BLaER1 treated with 17β-estradiol and CSF1 and Interleukin-3, amounts not matched to agents 10 nM and 100 nM (cell line): ENCODE results near the gene UROD.
A peak's percentile ranks its signal among the peaks of the same experiment; 100 is the strongest.
"Not testable (repeated sequence)": the region's sequence is repeated elsewhere in the genome, so short reads cannot be mapped to it uniquely, and the experiment has no call there.

ENCODE experiments used
- H3K27ac ChIP-seq, 11 experiments: shearing (Covaris generic); formaldehyde crosslinking; 2 replicates each; pipeline ENCODE4 v1.8.1; 2022
- H3K27me3 ChIP-seq, 11 experiments: shearing (Covaris generic); formaldehyde crosslinking; 2 replicates each; pipeline ENCODE4 v1.8.1; 2022
- H3K36me3 ChIP-seq, 11 experiments: shearing (Covaris generic); formaldehyde crosslinking; 2 replicates each; pipeline ENCODE4 v1.8.1; 2022
- H3K4me1 ChIP-seq, 10 experiments: shearing (Covaris generic); formaldehyde crosslinking; 2 replicates each; pipeline ENCODE4 v1.8.1; 2022
- H3K4me2 ChIP-seq, 11 experiments: shearing (Covaris generic); formaldehyde crosslinking; 2 replicates each; pipeline ENCODE4 v1.8.1; 2022
- H3K4me3 ChIP-seq, 10 experiments: shearing (Covaris generic); formaldehyde crosslinking; 2 replicates each; pipeline ENCODE4 v1.8.1; 2022
- H3K9ac ChIP-seq, 11 experiments: shearing (Covaris generic); formaldehyde crosslinking; 2 replicates each; pipeline ENCODE4 v1.8.1; 2022
- H3K9me3 ChIP-seq, 11 experiments: shearing (Covaris generic); formaldehyde crosslinking; replicated peaks in 1 of 11; 2 replicates each; pipeline ENCODE4 v1.8.1; 2022
- H4K20me1 ChIP-seq, 11 experiments: shearing (Covaris generic); formaldehyde crosslinking; 2 replicates each; pipeline ENCODE4 v1.8.1; 2022
- Cebpa-rat ChIP-seq, 11 experiments: shearing (Covaris generic); IDR thresholded peaks; 2 replicates each; pipeline ENCODE4 v1.8.1; 2022

The UROD gene

GRCh38 chr1:45011837-45012638 lies at the start of gene UROD:
Gene UROD, plus strand, starts transcription at chr1:45012254. Its CDS starts 12 bp downstream, at chr1:45012266.
- no peaks in the 10 kb centered on the region for H3K27me3 ChIP-seq
- TF ChIP-seq Cebpa-rat (IDR thresholded peaks at IDR 0.05): no peak
- peak within 1 kb of the TSS; percentile 73 to 99 (median 94) for H3K4me3 ChIP-seq
- peaks cover 30 to 50% (median 39%) of the 10 kb centered on the region in 11 experiments for H3K36me3 ChIP-seq
- H3K9me3 ChIP-seq: no peaks in the 10 kb centered on the region
- H3K27ac ChIP-seq: peak within 1 kb of the TSS; percentile 69 to 81 (median 75)
- peaks cover 0 to 22% (median 9%) of the 10 kb centered on the region in 11 experiments; a peak in 9 of 22 replicates for H4K20me1 ChIP-seq
- H3K4me1 ChIP-seq: peaks cover 30 to 43% (median 35%) of the 10 kb centered on the region in 10 experiments
- H3K9ac ChIP-seq: peak within 1 kb of the TSS; percentile 76 to 88 (median 85)
- H3K4me2 ChIP-seq: peak within 1 kb of the TSS; percentile 91 to 99 (median 97)

- no peak for TF ChIP-seq Cebpa-rat (IDR thresholded peaks at IDR 0.05)
Measured at GRCh38 chr1:44962729-44963128, 49.3 kb upstream of the UROD start.

DNA sequence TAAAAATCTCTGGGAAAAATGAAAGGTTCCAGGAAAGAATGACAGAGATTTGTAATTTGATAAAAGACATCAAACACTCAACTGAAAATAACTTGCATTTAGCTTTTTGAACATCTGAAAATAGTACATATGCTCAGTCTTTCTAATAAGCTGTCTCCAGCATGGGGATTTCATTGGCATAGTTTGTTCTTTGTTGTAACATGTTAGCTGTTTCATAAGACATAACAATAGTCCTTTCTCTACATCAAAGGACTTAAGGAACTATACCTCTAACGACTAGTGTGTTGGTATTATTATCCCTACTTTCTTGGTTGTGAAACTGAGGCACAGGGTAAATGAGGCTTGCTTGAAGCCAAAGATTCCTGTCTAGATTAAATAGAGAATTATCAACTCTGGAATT lies 47.7 kb upstream of the UROD start:
- H3K4me3 ChIP-seq: no peak overlapping the region
- H3K9me3 ChIP-seq: no peaks in the 10 kb centered on the region
- no peak overlapping the region for H3K27ac ChIP-seq
- TF ChIP-seq Cebpa-rat (IDR thresholded peaks at IDR 0.05): no peak
- H3K9ac ChIP-seq: no peak overlapping the region
- H3K4me2 ChIP-seq: no peak overlapping the region
- peaks cover 0 to 14% (median 0%) of the 10 kb centered on the region in 11 experiments; a peak in 3 of 22 replicates for H4K20me1 ChIP-seq
- no peaks in the 10 kb centered on the region for H3K4me1 ChIP-seq
- H3K27me3 ChIP-seq: no peaks in the 10 kb centered on the region
- peaks cover 21 to 93% (median 60%) of the 10 kb centered on the region in 11 experiments for H3K36me3 ChIP-seq

More at GRCh38 chr1:44962729-44963128, 49.3 kb upstream of the UROD start:
- Histone ChIP-seq H3K36me3 (peaks cover 29 to 95% (median 62%) of the 10 kb centered on the region in 11 experiments), H3K27ac (no peak overlapping the region), H3K27me3 (no peaks in the 10 kb centered on the region), H3K4me2 (no peak overlapping the region), H3K4me1 (no peaks in the 10 kb centered on the region), H3K4me3 (no peak overlapping the region), H3K9me3 (no peaks in the 10 kb centered on the region), H3K9ac (no peak overlapping the region), H4K20me1 (peaks cover 0 to 22% (median 0%) of the 10 kb centered on the region in 11 experiments; a peak in 3 of 22 replicates)

DNA sequence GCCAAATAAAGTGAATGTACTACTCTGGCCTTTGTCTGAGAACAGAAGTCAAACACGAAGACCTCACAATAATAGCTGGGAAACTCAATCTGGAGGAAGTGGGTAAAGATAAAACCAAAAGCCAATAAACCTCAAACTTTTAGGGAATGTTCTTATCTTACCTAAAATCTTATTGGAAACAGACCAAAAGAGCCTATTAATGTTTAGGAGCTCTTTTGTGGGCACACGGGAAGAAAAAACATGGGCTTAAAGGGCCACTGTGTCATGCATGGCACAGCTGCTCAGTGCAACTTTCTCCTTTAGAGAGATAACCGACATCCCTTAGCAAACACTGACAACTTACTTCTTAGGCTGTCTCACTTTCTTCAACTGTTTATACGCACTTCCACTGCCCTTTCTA lies 41.7 kb upstream of the UROD start:
- peaks cover 0 to 9% (median 3%) of the 10 kb centered on the region in 10 experiments; a peak in 4 of 20 replicates for H3K4me1 ChIP-seq
- H3K4me3 ChIP-seq: no peak overlapping the region
- H3K27me3 ChIP-seq: no peaks in the 10 kb centered on the region
- H3K9me3 ChIP-seq: no peaks in the 10 kb centered on the region
- no peak overlapping the region for H3K27ac ChIP-seq
- H3K9ac ChIP-seq: no peak overlapping the region
- H3K4me2 ChIP-seq: no peak overlapping the region
- TF ChIP-seq Cebpa-rat (IDR thresholded peaks at IDR 0.05): no peak
- no peaks in the 10 kb centered on the region; a peak in 1 of 22 replicates for H4K20me1 ChIP-seq
- peaks cover 44 to 93% (median 75%) of the 10 kb centered on the region in 11 experiments for H3K36me3 ChIP-seq

DNA sequence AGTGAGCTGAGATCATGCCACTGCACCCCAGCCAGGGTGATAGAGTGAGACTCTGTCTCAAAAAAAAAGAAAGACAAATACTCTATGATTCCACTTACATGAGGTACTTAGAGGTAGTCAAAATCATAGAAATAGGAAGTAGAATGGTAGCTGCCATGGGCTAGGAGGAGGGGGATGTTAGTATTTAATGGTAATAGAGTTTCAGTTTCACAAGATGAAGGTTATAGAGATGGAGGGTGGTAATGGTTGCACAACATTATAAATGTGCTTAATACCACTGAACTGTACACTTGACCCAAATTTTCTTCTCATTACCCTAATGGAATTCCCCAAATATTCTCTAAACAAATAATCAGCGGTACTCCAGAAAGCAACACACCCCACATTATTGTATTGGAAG lies 38.4 kb upstream of the UROD start:
- Histone ChIP-seq H3K36me3 (peaks cover 74 to 98% (median 87%) of the 10 kb centered on the region in 11 experiments), H3K4me3 (no peak overlapping the region), H3K4me2 (peak overlapping the region in 2 of 11 experiments; percentile 21 to 36; a peak in 4 of 22 replicates), H3K4me1 (peaks cover 0 to 9% (median 3%) of the 10 kb centered on the region in 10 experiments; a peak in 4 of 20 replicates), H4K20me1 (no peaks in the 10 kb centered on the region), H3K9ac (no peak overlapping the region), H3K9me3 (peaks cover 14 to 29% (median 26%) of the 10 kb centered on the region in 11 experiments), H3K27ac (no peak overlapping the region), H3K27me3 (no peaks in the 10 kb centered on the region)
- 0 out of 22 replicates have a peak, but pooled peaks of 1 of the 11 experiments have one; percentile 15 for TF ChIP-seq Cebpa-rat (IDR thresholded peaks at IDR 0.05)

DNA sequence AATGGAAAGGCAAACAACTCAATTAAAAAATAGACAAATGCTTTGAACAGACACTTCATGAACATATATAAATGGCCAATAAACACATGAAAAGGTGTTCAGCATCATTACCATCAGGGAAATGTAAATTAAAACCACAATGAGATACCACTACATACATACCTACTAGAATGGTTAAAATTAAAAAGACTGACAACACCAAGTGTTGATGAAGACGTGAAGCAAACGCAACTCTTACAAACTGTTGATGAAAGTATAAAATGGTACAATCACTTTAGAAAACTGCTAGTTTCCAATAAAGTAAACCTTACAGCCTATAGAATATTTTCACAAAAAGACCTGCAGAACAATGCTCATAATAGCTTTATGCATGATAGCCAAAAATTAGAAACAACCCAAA lies 35.8 kb upstream of the UROD start:
- Histone ChIP-seq H3K4me2 (no peak overlapping the region), H4K20me1 (0 out of 22 replicates have a peak, but pooled peaks cover 0 to 6% (median 0%) of the 10 kb centered on the region in 11 experiments), H3K9ac (no peak overlapping the region), H3K4me1 (peaks cover 0 to 9% (median 3%) of the 10 kb centered on the region in 10 experiments; a peak in 4 of 20 replicates), H3K4me3 (no peak overlapping the region), H3K9me3 (peaks cover 14 to 29% (median 26%) of the 10 kb centered on the region in 11 experiments), H3K27me3 (no peaks in the 10 kb centered on the region), H3K36me3 (peaks cover 86 to 100% (median 96%) of the 10 kb centered on the region in 11 experiments), H3K27ac (no peak overlapping the region)
- TF ChIP-seq Cebpa-rat (IDR thresholded peaks at IDR 0.05): no peak

DNA sequence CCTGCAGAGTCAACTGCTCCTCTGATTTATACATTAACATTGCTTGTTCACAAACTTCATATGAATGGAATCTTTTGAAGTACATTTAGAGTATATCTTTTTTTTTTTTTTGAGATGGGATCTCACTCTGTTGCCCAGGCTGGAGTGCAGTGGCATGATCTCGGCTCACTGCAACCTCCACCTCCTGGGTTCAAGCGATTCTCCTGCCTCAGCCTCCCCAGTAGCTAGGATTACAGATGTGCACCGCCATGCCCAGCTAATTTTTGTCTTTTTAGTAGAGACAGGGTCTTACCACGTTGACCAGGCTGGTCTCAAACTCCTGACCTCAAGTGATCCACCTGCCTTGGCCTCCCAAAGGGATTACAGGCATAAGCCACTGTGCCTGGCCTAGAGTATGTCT lies 34.7 kb upstream of the UROD start:
- Histone ChIP-seq H3K36me3 (peaks cover 79 to 100% (median 92%) of the 10 kb centered on the region in 11 experiments), H4K20me1 (peaks cover 0 to 13% (median 0%) of the 10 kb centered on the region in 11 experiments; a peak in 4 of 22 replicates), H3K9me3 (peaks cover 14 to 29% (median 26%) of the 10 kb centered on the region in 11 experiments)
- not testable (repeated sequence) for H3K4me2 ChIP-seq, H3K4me1 ChIP-seq, H3K4me3 ChIP-seq, H3K27me3 ChIP-seq, H3K27ac ChIP-seq, H3K9ac ChIP-seq

DNA sequence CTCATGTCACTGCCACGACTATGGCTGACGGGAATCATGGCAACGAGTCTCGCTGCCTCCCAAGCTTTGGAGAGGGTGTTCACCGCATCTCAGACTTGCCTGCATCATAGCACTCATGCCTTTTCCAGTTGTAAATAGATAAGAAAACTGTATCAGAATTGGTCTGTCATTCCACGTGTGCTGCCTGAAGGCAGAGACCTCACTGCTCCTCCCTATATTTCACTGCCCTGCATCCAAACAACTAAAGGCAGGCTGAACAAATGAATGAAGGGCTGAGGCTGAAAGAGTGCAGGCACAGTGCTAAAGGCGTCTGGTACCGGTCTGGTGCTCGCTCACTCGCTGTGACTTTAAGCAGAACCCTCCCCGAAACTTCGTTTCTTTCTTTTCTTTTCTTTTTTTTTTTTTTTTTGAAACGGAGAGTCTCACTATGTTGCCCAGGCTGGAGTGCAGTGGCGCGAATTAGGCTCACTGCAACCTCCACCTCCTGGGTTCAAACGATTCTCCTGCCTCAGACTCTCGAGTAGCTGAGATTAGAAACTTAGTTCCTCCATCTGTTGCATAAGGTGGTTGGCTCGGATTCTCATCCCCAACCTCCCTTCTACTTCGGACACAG lies 26.2 kb upstream of the UROD start:
- Histone ChIP-seq H3K4me2 (peak overlapping the region; percentile 89 to 98 (median 96)), H3K27ac (peak overlapping the region; percentile 4 to 82 (median 67); a peak in 21 of 22 replicates), H3K4me3 (peak overlapping the region; percentile 68 to 91 (median 78)), H3K27me3 (no peaks in the 10 kb centered on the region), H3K9ac (peak overlapping the region; percentile 75 to 91 (median 83)), H3K4me1 (peaks cover 12 to 18% (median 15%) of the 10 kb centered on the region in 10 experiments), H3K9me3 (no peaks in the 10 kb centered on the region; a peak in 1 of 22 replicates), H4K20me1 (peaks cover 0 to 19% (median 0%) of the 10 kb centered on the region in 11 experiments; a peak in 5 of 22 replicates), H3K36me3 (peaks cover 3 to 27% (median 9%) of the 10 kb centered on the region in 11 experiments)
- no peak for TF ChIP-seq Cebpa-rat (IDR thresholded peaks at IDR 0.05)
